OCI-LY1 (cell line): Measurements from ENCODE around the gene PRUNE2.

ENCODE experiments used
- CTCF ChIP-seq: fragments of 200-600 bp; sonication (generic), shearing (Covaris generic); IDR thresholded peaks from 2 replicates; pipeline ENCODE4 v1.5.1; 2017; ENCODE audit warnings: mild to moderate bottlenecking, antibody characterized with exemption, low read length, moderate library complexity, mixed read lengths
- EZH2 ChIP-seq: fragments of 200-600 bp; sonication (generic), shearing (Covaris generic); IDR thresholded peaks from 2 replicates; pipeline ENCODE4 v1.8.0; 2017; ENCODE audit warnings: borderline replicate concordance, mixed run types, mild to moderate bottlenecking, antibody characterized with exemption, low read length, moderate library complexity, mixed read lengths

- TF ChIP-seq CTCF (no peak), EZH2 (no peak)
Observed at GRCh38 chr9:76662476-76663281, 243.2 kb downstream of the PRUNE2 start.
